GM12875 (cell line): ENCODE results near the gene DENND2D.

ENCODE experiments used
- H3K4me3 ChIP-seq: one replicate; pipeline ENCODE4 v1.5.1; 2011; ENCODE audit warnings: low read depth, low read length, control low read depth
- TF ChIP-seq, protein P1 (sequence below): IDR thresholded peaks from 2 replicates; pipeline ENCODE4 v1.5.1; 2011; ENCODE audit warnings: low read depth, mild to moderate bottlenecking, control low read depth, inconsistent platforms, low read length, moderate library complexity, borderline replicate concordance; ENCODE audit not compliant: insufficient read depth

DENND2D gene

DNA sequence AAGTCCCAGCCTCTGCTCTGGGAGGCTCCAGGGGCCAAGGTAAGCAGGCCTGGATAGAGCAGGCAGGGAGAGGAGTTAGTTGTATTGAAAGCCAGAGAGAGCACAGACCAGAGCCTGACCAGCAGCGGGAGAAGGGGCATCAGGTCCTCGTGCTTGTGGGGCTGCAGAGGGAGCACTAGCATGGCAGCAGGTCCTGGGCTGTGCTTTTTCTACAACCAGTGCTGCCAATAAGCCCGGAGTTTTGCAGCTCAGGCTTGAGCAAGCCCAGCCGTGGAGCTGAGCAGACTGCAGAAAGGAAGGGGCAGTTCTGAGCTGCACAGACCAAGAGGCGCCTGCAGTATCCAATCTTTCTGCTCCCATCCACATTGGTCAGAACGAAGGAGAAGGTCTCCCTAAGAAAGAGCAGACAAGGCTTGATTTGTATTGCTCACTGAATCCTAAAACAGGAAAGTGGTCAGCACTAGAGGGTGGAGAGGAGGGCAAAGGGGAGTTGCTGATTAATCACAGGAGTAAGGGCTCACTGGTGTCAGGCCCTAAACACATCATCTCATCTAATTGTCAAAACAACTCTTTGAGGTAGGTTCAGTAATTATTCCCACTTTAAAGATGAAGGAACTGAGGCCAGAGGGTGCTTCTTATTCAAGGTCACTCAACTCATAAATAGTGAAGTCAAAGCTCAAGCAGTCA, 2.7 kb downstream of the DENND2D start:
- peak overlapping the region; percentile 65 for H3K4me3 ChIP-seq
- TF ChIP-seq, protein P1, sequence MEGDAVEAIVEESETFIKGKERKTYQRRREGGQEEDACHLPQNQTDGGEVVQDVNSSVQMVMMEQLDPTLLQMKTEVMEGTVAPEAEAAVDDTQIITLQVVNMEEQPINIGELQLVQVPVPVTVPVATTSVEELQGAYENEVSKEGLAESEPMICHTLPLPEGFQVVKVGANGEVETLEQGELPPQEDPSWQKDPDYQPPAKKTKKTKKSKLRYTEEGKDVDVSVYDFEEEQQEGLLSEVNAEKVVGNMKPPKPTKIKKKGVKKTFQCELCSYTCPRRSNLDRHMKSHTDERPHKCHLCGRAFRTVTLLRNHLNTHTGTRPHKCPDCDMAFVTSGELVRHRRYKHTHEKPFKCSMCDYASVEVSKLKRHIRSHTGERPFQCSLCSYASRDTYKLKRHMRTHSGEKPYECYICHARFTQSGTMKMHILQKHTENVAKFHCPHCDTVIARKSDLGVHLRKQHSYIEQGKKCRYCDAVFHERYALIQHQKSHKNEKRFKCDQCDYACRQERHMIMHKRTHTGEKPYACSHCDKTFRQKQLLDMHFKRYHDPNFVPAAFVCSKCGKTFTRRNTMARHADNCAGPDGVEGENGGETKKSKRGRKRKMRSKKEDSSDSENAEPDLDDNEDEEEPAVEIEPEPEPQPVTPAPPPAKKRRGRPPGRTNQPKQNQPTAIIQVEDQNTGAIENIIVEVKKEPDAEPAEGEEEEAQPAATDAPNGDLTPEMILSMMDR: peak; percentile 73

DNA sequence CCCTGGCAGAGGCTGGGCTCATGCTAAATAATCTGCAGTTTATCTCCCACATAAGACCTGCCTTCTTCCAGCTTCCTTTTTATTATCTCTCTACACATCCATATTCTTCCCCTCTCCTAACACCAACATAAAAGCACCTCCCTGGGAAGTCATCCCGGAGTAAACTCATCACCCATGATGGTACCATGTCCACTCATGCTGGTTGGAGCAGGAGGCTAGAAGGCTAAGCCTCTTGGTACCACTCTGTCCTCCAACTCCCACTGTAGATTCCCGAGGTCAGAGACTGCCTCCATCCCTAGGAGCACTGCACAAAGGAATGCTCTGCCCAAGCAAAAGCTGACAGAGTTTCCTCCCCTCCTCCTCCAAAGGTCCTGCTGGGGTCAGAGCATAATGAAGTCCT, 4.2 kb downstream of the DENND2D start:
- H3K4me3 ChIP-seq: peak overlapping the region; percentile 65
- TF ChIP-seq, protein P1: no peak

DNA sequence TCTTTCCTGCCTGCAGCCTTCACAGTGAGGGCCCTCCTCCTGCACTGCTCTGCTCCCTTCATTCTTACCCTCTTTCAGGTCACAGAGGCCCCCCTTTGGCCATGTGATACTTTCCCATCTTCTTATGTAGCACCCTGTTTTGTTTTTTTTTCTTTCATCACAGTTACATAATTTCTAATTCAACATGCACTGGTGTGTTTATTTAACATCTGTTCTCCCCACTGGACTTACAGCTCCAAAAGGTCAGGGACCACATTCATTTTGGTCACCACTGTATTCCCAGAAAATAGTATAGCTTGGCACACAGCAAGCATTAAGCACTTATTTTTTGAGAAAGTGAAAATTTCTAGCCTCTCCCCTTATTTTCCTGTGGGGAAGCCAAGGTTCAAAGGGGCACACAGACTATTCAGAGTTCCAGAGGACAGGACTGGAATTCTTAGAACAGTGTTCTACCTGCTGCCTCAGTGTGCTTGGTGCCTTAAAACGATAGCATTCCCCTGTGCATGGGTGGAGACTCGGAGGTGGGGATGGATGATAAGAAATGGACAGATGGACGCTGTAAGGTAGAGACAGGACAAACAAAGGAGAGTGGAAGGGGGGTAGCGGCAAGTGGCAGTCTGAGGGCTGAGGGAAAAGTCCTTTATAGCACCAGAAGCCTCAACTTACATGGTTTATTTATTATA, 5.3 kb downstream of the DENND2D start:
- TF ChIP-seq, protein P1: no peak

DNA sequence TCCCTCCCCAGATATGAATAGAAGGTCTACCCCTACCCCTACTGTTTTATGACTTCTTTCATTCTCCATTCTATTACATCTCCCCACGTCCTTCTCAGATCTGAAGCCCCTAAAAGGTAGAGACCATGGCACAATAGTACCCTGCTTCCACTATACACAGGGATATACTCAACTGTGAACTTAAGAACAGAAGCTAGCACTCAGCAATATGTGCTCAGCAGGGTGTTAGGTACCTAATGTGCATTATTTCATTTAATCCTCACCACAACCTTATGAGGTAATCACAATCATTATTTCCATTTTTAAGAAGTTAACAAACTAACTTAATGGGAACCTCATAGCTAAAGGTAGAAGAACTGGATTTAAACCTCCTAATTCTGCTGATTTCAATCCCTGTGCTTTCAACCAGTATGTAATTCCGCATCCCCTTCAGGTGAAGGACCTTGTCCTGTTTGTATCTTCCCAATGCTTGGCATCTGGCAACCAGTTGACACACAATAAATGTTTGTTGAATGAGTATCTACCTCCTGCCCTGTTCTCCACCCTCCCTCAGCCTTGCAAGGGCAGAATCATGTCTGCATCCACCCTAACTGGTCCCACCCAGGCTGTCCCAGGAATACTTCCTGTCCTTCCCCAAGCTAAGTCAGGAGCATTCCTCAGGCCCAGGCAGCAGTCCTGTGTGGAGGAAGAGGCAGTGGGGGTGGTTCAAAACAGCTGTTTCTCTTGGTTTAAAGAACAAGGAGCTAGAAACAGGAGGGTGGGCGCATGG, 6.5 kb downstream of the DENND2D start:
- no peak overlapping the region for H3K4me3 ChIP-seq
- TF ChIP-seq, protein P1: no peak

More for the DNA sequence above, 5.3 kb downstream of the DENND2D start:
- H3K4me3 ChIP-seq: peak overlapping the region; percentile 1

DNA sequence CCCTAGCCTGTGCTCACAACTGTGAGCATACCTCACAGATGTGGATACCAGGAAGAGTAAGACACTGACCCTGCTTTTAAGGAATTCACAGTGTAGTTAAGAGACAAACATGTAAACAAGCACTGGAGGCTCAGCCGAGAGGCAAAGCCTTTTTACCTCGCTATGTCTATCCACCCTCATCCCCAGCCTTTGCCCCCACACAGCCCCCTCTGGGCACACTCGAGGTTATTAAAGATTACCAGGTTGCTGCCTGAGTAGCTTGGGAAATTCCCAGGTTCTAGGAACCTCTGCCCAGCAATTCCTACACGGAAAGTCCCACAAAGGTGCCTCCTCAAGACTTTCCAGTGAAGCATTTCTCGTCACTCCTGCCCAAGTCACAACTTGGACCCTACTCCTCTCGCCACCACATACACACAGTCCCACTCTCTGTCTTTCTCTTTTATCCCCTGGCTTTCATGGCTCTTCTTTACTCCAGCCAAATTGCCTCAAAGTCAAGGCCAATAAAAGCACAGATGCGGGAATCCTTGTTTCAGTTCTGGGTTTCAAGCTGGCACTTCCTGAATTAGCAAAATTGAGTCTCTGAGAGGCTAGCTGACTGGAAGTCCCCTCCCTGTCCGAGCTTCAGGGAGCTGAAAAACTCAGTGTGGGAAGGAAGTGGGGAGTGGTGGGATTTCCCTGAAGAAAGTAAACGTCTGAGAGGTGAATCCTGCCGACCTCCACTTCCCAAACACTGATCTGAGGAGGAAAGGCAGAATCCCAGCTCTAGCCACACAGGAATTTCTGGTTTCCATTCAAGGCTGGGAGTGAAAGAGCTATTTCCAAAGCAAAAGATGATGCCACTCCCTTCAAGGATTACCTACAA, 7.6 kb downstream of the DENND2D start:
- H3K4me3 ChIP-seq: no peak overlapping the region
- TF ChIP-seq, protein P1: no peak

DNA sequence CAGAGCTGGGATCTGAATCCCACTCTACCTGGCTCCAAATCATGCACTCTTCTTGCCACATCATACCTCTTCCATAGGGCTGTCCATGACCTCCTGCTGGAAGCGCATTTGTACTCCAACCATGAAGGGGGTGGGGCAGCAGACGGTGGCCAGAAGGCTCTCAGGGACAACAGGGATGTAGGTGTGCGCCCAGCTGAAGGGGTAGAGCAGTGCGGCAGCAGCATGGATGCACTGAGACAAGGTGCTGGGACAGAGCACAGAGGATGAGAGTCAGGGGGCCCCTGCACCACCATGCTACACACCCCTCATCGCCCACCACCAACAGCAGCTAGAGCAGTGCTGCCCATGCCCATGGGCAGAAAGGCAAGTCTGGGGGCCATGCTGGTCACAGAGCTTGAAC, 8.4 kb downstream of the DENND2D start:
- no peak overlapping the region for H3K4me3 ChIP-seq
- TF ChIP-seq, protein P1: no peak
